ENCODE measurements around the gene JARID2. TPM values are rescaled to one million over a fixed set of nuclear protein-coding genes. Genes with fewer than 3 reads are reported as not detected.

Gene JARID2
- polyA plus RNA-seq, 1 of the 3 experiments (the other 2 are of a cell fraction): 3.4 TPM

DNA sequence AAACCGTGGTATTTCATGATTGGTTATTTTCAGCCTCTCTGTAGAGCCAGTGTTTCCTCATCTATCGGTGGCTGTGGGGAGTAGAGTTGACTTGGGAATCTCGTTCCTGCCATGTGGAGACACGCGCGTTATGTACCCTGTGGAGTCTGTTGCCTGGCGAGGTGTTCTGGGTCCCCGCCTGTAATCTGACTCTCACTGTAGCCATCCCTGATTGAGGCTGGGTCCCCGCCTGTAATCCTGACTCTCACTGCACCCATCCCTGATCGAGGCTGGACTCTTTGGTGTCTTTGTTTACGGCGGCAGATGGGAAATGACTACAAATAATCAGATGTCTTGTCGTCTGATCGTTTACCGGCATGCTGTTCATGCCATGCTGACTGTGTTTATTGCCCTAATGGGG is 263.1 kb downstream of the JARID2 start:
- Histone ChIP-seq H3K4me3 (ENCODE audit: low read depth in 2 of 2, low read length in 1 of 2) (no peak overlapping the region), H3K9me3 (no peaks in the 10 kb centered on the region), H3K79me2 (ENCODE audit: insufficient read depth) (0 out of 2 replicates have a peak, but pooled peaks cover 7% of the 10 kb centered on the region), H3K4me1 (ENCODE audit: control insufficient read depth in 1 of 2, insufficient read depth in 2 of 2, low read depth in 1 of 2, low read length in 1 of 2) (peaks cover 9 to 23% of the 10 kb centered on the region in 2 experiments), H3K9me2 (no peaks in the 10 kb centered on the region), H2AFZ (ENCODE audit: low read depth) (no peak overlapping the region), H3K36me3 (replicated peaks in 1 of 2; ENCODE audit: control insufficient read depth in 1 of 2, insufficient read depth in 2 of 2, low read length in 1 of 2) (peaks cover 8 to 17% of the 10 kb centered on the region in 2 experiments), H4K20me1 (ENCODE audit: insufficient read depth) (peaks cover 40% of the 10 kb centered on the region), H3K27me3 (ENCODE audit: insufficient read depth) (no peaks in the 10 kb centered on the region), H3K9ac (no peak overlapping the region), H3F3A (replicated peaks; ENCODE audit: insufficient read depth) (peaks cover 6% of the 10 kb centered on the region), H3K27ac (ENCODE audit: low read depth in 2 of 2, low read length in 1 of 2) (no peak overlapping the region), H3K4me2 (no peak overlapping the region)
- TF ChIP-seq YY1 (IDR thresholded peaks at IDR 0.05; ENCODE audit: low read depth) (no peak), FOSL2 (IDR thresholded peaks at IDR 0.05; ENCODE audit: borderline replicate concordance, low read depth) (no peak), EP300 (IDR thresholded peaks at IDR 0.05; ENCODE audit: borderline replicate concordance in 1 of 2, low read depth in 1 of 2, low read length in 1 of 2) (no peak), FOXJ3 (CRISPR knock-in tag; IDR thresholded peaks at IDR 0.05) (no peak), POLR2AphosphoS5 (IDR thresholded peaks at IDR 0.05; ENCODE audit: low read depth, low read length) (no peak), RFX5 (IDR thresholded peaks at IDR 0.05; ENCODE audit: low read length) (no peak), GATA2 (CRISPR knock-in tag; IDR thresholded peaks at IDR 0.05) (no peak), NRF1 (IDR thresholded peaks at IDR 0.05; ENCODE audit: low read depth, low read length) (no peak), MEF2A (IDR thresholded peaks at IDR 0.05; ENCODE audit: borderline replicate concordance, low read depth) (no peak), SIN3A (IDR thresholded peaks at IDR 0.05; ENCODE audit: borderline replicate concordance, low read depth, low read length) (no peak), SMC3 (IDR thresholded peaks at IDR 0.05; ENCODE audit: low read depth, low read length) (no peak), RAD21 (IDR thresholded peaks at IDR 0.05; ENCODE audit: low read length) (no peak)
- TF ChIP-seq, protein P1, sequence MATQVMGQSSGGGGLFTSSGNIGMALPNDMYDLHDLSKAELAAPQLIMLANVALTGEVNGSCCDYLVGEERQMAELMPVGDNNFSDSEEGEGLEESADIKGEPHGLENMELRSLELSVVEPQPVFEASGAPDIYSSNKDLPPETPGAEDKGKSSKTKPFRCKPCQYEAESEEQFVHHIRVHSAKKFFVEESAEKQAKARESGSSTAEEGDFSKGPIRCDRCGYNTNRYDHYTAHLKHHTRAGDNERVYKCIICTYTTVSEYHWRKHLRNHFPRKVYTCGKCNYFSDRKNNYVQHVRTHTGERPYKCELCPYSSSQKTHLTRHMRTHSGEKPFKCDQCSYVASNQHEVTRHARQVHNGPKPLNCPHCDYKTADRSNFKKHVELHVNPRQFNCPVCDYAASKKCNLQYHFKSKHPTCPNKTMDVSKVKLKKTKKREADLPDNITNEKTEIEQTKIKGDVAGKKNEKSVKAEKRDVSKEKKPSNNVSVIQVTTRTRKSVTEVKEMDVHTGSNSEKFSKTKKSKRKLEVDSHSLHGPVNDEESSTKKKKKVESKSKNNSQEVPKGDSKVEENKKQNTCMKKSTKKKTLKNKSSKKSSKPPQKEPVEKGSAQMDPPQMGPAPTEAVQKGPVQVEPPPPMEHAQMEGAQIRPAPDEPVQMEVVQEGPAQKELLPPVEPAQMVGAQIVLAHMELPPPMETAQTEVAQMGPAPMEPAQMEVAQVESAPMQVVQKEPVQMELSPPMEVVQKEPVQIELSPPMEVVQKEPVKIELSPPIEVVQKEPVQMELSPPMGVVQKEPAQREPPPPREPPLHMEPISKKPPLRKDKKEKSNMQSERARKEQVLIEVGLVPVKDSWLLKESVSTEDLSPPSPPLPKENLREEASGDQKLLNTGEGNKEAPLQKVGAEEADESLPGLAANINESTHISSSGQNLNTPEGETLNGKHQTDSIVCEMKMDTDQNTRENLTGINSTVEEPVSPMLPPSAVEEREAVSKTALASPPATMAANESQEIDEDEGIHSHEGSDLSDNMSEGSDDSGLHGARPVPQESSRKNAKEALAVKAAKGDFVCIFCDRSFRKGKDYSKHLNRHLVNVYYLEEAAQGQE (IDR thresholded peaks at IDR 0.05; ENCODE audit: low read depth, low read length): no peak
- TF ChIP-seq, protein P2, sequence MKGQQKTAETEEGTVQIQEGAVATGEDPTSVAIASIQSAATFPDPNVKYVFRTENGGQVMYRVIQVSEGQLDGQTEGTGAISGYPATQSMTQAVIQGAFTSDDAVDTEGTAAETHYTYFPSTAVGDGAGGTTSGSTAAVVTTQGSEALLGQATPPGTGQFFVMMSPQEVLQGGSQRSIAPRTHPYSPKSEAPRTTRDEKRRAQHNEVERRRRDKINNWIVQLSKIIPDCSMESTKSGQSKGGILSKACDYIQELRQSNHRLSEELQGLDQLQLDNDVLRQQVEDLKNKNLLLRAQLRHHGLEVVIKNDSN (IDR thresholded peaks at IDR 0.05; ENCODE audit: borderline replicate concordance, low read depth): no peak
- TF ChIP-seq, protein P3, sequence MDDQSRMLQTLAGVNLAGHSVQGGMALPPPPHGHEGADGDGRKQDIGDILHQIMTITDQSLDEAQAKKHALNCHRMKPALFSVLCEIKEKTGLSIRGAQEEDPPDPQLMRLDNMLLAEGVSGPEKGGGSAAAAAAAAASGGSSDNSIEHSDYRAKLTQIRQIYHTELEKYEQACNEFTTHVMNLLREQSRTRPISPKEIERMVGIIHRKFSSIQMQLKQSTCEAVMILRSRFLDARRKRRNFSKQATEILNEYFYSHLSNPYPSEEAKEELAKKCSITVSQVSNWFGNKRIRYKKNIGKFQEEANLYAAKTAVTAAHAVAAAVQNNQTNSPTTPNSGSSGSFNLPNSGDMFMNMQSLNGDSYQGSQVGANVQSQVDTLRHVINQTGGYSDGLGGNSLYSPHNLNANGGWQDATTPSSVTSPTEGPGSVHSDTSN (IDR thresholded peaks at IDR 0.05): no peak
- TF ChIP-seq, protein P4, sequence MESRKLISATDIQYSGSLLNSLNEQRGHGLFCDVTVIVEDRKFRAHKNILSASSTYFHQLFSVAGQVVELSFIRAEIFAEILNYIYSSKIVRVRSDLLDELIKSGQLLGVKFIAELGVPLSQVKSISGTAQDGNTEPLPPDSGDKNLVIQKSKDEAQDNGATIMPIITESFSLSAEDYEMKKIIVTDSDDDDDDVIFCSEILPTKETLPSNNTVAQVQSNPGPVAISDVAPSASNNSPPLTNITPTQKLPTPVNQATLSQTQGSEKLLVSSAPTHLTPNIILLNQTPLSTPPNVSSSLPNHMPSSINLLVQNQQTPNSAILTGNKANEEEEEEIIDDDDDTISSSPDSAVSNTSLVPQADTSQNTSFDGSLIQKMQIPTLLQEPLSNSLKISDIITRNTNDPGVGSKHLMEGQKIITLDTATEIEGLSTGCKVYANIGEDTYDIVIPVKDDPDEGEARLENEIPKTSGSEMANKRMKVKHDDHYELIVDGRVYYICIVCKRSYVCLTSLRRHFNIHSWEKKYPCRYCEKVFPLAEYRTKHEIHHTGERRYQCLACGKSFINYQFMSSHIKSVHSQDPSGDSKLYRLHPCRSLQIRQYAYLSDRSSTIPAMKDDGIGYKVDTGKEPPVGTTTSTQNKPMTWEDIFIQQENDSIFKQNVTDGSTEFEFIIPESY (IDR thresholded peaks at IDR 0.05; ENCODE audit: borderline replicate concordance, low read depth): no peak
- TF ChIP-seq, protein P5, sequence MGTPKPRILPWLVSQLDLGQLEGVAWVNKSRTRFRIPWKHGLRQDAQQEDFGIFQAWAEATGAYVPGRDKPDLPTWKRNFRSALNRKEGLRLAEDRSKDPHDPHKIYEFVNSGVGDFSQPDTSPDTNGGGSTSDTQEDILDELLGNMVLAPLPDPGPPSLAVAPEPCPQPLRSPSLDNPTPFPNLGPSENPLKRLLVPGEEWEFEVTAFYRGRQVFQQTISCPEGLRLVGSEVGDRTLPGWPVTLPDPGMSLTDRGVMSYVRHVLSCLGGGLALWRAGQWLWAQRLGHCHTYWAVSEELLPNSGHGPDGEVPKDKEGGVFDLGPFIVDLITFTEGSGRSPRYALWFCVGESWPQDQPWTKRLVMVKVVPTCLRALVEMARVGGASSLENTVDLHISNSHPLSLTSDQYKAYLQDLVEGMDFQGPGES (IDR thresholded peaks at IDR 0.05; ENCODE audit: low read depth, low read length): no peak
- TF ChIP-seq, protein P6, sequence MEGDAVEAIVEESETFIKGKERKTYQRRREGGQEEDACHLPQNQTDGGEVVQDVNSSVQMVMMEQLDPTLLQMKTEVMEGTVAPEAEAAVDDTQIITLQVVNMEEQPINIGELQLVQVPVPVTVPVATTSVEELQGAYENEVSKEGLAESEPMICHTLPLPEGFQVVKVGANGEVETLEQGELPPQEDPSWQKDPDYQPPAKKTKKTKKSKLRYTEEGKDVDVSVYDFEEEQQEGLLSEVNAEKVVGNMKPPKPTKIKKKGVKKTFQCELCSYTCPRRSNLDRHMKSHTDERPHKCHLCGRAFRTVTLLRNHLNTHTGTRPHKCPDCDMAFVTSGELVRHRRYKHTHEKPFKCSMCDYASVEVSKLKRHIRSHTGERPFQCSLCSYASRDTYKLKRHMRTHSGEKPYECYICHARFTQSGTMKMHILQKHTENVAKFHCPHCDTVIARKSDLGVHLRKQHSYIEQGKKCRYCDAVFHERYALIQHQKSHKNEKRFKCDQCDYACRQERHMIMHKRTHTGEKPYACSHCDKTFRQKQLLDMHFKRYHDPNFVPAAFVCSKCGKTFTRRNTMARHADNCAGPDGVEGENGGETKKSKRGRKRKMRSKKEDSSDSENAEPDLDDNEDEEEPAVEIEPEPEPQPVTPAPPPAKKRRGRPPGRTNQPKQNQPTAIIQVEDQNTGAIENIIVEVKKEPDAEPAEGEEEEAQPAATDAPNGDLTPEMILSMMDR (IDR thresholded peaks at IDR 0.05): no peak
- POLR2A ChIA-PET: no interaction called here
- CTCF ChIA-PET: no interaction called here
- 98% methylated on average over 15 of the region's 15 CpGs for WGBS (ENCODE audit: low lambda C conversion rate)
- no peak for DNase-seq

All from SK-N-SH (cell line).